C4-2B (cell line): ENCODE results near the gene TRO.

Experiments
- H3K27ac ChIP-seq: fragments of 450-650 bp; 2 replicates; pipeline ENCODE4 v1.5.1; 2017
- CTCF ChIP-seq: fragments of 450-650 bp; conservative IDR thresholded peaks from 2 replicates; pipeline ENCODE4 v1.5.1; 2017; ENCODE audit warnings: mild to moderate bottlenecking
- ZFX ChIP-seq: fragments of 450-650 bp; IDR thresholded peaks from 2 replicates; pipeline ENCODE4 v1.6.1; 2017

Gene TRO

DNA sequence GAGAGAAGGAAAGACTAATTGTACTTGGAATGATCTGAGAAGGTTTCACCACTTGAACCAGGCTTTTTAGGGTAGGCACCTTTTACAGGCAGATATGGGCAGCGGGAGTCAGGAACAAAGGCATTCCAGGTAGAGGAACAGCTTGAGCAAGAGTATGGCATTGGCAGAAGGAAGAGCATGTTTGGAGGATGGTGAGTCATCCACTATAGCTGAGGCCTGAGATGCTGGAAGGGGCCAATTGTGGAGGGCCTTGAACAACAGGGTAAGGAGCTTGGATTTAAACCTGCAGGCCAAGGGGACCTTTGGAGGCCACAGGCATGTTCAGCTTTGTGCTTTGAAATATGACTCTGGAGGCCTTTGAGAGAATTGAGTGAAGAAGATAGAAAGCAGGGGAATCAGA, 41.1 kb downstream of the TRO start:
- no peak overlapping the region for H3K27ac ChIP-seq
- TF ChIP-seq ZFX = no peak
- TF ChIP-seq CTCF = no peak

DNA sequence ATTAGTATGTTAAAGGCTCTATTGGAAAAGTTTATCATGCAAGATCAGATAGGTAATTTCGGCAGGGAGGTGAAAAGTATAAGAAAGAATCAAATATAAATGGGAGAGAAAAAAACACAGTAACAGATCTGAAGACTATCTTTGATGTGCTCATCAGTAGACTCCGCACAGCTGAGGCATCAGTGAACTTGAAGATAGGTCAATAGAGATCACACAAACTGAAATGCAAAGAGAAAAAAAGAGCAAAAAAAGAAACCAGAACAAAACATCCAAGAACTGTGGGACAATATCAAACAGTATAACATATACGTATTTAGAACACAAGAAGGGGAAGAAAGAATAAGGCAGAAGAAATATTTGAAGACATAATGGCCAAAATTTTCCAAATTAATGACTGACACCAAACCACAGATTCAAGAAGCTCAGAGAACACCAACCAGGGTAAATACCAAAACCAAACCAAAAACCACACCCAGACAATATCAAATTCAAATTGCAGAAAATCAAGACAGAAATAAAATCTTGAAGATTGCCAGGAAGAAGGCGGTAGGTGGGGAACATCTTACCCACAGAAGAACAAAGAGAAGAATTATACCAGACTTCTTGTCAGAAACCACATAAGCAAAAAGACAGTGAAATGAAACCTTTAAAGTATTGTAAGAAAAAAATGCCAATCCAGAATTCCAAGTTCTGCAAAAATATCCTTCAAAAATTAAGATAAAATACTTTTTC, 44.3 kb downstream of the TRO start:
- TF ChIP-seq ZFX (no peak), CTCF (no peak)
- no peak overlapping the region for H3K27ac ChIP-seq

DNA sequence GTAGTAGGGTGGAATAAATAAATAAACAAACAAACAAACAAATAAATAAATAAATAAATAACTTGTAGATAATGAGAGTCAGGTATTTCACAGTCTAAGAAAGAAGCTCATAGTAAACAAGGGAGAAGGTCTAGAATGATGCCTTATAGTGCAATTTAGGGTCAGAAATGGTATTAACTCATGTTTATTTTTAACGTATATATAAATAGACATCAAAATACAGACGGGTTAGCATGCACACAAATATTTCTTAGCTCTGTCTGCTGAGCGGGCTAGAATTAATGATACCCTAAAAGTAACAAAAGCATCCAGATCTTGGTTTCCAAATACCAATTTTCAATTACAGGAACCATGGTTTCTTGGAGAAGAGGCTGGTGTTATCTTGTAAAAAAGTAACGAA, 56.8 kb downstream of the TRO start:
- no peak overlapping the region for H3K27ac ChIP-seq
- TF ChIP-seq CTCF (no peak), ZFX (no peak)

GRCh38 chrX:54978448-54978847, 57.8 kb downstream of the TRO start:
- TF ChIP-seq ZFX (no peak), CTCF (no peak)
- H3K27ac ChIP-seq = no peak overlapping the region

GRCh38 chrX:54979432-54979831, 58.8 kb downstream of the TRO start:
- no peak overlapping the region for H3K27ac ChIP-seq
- TF ChIP-seq CTCF = no peak
- TF ChIP-seq ZFX = no peak

- TF ChIP-seq ZFX = no peak
- no peak for TF ChIP-seq CTCF
- H3K27ac ChIP-seq = no peak overlapping the region
Observed at GRCh38 chrX:54980334-54980733, 59.7 kb downstream of the TRO start.
